ENCODE results near the gene TMPRSS11F. TPM values are rescaled to one million over a fixed set of nuclear protein-coding genes. Genes with fewer than 3 reads are reported as not detected.

The TMPRSS11F gene
- total RNA-seq, 1 experiment from 2014 or later: not detected

DNA sequence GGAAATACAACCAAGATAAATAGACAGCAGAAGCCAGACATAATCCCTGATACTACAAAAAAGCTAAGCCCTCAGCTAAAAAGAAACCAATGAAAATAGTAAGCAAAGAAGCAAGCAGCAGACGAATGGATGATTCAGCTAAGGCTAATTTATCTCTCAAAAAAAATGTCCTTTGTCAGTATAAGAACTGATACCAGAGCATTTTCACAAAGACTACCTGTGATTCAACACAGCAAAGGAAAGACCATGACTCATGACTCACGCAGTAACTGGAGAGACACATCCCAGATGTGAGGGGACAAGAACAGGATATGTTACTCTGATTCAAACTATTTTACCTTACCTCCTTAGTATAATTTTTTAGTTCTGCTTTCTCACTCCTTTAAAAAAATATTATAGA is 22.7 kb upstream of the TMPRSS11F start:
- intact Hi-C loops (cut with micrococcal nuclease; ENCODE audit: unreplicated experiment): no loop called here
- Histone ChIP-seq H3K4me2 (peak overlapping the region; percentile 36; the same call in 1 of the 2 replicates), H2AFZ (no peak overlapping the region), H3K4me3 (no peak overlapping the region), H3K27ac (peak overlapping the region; percentile 28; the same call in 1 of the 2 replicates), H3F3A (ENCODE audit: insufficient read depth, low read depth) (no peaks in the 10 kb centered on the region), H3K9me3 (ENCODE audit: insufficient read depth, low read depth) (no peaks in the 10 kb centered on the region), H3K36me3 (ENCODE audit: low read depth) (no peaks in the 10 kb centered on the region), H3K79me2 (ENCODE audit: low read depth) (no peaks in the 10 kb centered on the region), H3K4me1 (replicated peaks; ENCODE audit: insufficient read depth) (0 out of 2 replicates have a peak, but pooled peaks cover 7% of the 10 kb centered on the region), H3K27me3 (ENCODE audit: insufficient read depth, low read depth) (no peaks in the 10 kb centered on the region), H4K20me1 (ENCODE audit: insufficient read depth) (no peaks in the 10 kb centered on the region), H3K9me2 (ENCODE audit: insufficient read depth) (no peaks in the 10 kb centered on the region)
- TF ChIP-seq EZH2 (IDR thresholded peaks at IDR 0.05; ENCODE audit: low read depth): no peak
- TF ChIP-seq, protein P1, sequence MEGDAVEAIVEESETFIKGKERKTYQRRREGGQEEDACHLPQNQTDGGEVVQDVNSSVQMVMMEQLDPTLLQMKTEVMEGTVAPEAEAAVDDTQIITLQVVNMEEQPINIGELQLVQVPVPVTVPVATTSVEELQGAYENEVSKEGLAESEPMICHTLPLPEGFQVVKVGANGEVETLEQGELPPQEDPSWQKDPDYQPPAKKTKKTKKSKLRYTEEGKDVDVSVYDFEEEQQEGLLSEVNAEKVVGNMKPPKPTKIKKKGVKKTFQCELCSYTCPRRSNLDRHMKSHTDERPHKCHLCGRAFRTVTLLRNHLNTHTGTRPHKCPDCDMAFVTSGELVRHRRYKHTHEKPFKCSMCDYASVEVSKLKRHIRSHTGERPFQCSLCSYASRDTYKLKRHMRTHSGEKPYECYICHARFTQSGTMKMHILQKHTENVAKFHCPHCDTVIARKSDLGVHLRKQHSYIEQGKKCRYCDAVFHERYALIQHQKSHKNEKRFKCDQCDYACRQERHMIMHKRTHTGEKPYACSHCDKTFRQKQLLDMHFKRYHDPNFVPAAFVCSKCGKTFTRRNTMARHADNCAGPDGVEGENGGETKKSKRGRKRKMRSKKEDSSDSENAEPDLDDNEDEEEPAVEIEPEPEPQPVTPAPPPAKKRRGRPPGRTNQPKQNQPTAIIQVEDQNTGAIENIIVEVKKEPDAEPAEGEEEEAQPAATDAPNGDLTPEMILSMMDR (conservative IDR thresholded peaks at IDR 0.05): no peak
- peak; percentile 8 to 53 for DNase-seq
- BruUV-seq (replicated peaks): no TSS peak
- ChIA-PET POLR2A (ENCODE audit: unreplicated experiment) (interaction anchor here (0.6 kb wide), 1 partner anchor 108 kb away, joined by 3 read pairs; no protein-coding TSS in a partner anchor), CTCF (no interaction called here)

DNA sequence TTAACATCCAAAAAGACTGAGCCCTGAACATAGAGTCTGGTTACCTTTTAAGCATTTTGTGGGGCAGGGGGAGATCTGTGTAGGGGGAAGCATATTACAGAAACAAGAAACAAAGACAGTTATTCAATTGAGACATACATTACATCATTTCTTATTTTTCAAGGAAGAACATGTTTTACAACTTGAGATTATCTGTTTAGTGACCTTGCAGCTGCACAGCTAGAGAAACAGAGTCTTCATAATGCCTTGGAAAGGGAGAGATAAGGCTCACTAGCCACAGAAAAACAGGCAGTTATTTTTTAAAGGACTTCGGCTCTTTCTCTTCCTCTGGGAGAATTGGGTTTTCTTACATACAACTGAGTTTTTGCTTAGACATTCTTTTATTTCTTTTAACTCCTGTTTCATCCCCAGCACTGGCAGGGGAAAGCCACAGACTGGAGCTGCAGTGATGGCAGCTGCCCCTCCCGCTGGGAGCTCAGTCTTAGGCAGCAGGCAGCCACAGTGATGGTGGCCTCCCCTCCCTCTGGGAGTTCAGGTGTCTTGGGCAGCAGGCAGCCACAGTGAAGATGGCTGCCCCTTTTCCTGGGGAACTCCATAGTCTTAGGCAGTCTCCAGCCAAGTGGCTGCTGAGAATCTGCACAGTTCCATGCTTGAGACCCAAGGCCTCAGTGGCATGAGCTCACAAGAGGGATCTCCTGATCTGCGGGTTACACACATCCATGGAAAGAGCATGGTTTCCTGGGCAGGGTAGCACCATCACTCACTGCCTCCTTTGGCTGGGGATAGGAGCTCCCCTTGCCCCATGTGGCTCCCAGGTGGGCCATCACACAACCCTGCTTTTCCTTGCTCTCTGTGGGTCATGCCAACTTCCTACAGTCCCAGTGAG is 19.4 kb upstream of the TMPRSS11F start:
- CTCF ChIA-PET: no interaction called here
- H3K4me1 ChIP-seq (replicated peaks; ENCODE audit: insufficient read depth): 0 out of 2 replicates have a peak, but pooled peaks cover 7% of the 10 kb centered on the region
- no peak for DNase-seq
- no TSS peak for BruUV-seq (replicated peaks)
- H3K9me2 ChIP-seq (ENCODE audit: insufficient read depth): no peaks in the 10 kb centered on the region
- H3K9me3 ChIP-seq (ENCODE audit: insufficient read depth, low read depth): no peaks in the 10 kb centered on the region
- H3F3A ChIP-seq (ENCODE audit: insufficient read depth, low read depth): no peaks in the 10 kb centered on the region
- no peaks in the 10 kb centered on the region for H4K20me1 ChIP-seq (ENCODE audit: insufficient read depth)
- no peaks in the 10 kb centered on the region for H3K36me3 ChIP-seq (ENCODE audit: low read depth)
- POLR2A ChIA-PET (ENCODE audit: unreplicated experiment): no interaction called here
- H3K79me2 ChIP-seq (ENCODE audit: low read depth): no peaks in the 10 kb centered on the region
- no peaks in the 10 kb centered on the region for H3K27me3 ChIP-seq (ENCODE audit: insufficient read depth, low read depth)
- H3K4me2 ChIP-seq: no peak overlapping the region
- no peak overlapping the region for H3K4me3 ChIP-seq
- H2AFZ ChIP-seq: no peak overlapping the region
- TF ChIP-seq, protein P1 (conservative IDR thresholded peaks at IDR 0.05): no peak
- TF ChIP-seq EZH2 (IDR thresholded peaks at IDR 0.05; ENCODE audit: low read depth): no peak
- intact Hi-C loops (cut with micrococcal nuclease; ENCODE audit: unreplicated experiment): no loop called here
- no peak overlapping the region for H3K27ac ChIP-seq

DNA sequence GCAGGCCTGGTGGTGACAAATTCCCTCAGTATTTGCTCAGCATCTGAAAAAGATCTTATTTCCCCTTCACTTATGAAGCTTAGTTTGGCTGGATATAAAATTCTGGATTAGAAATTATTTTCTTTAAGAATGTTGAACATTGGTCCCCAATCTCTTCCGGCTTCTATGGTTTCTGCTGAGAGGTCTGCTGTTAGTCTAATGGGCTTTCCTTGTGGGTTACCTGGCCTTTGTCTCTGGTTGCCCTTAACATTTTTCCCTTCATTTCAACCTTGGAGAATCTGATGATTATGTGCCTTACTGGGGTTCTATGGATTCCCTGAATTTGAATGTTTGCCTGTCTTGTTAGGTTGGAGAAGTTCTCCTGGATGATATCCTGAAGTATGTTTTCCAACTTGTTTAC is 17.4 kb upstream of the TMPRSS11F start:
- 0 out of 2 replicates have a peak, but pooled peaks cover 4% of the 10 kb centered on the region for H3K4me1 ChIP-seq (replicated peaks; ENCODE audit: insufficient read depth)
- no peaks in the 10 kb centered on the region for H3K79me2 ChIP-seq (ENCODE audit: low read depth)
- no peaks in the 10 kb centered on the region for H3K9me2 ChIP-seq (ENCODE audit: insufficient read depth)
- no peak for DNase-seq
- CTCF ChIA-PET: no interaction called here
- intact Hi-C loops (cut with micrococcal nuclease; ENCODE audit: unreplicated experiment): no loop called here
- no peaks in the 10 kb centered on the region for H4K20me1 ChIP-seq (ENCODE audit: insufficient read depth)
- H3F3A ChIP-seq (ENCODE audit: insufficient read depth, low read depth): no peaks in the 10 kb centered on the region
- no peaks in the 10 kb centered on the region for H3K36me3 ChIP-seq (ENCODE audit: low read depth)
- no peaks in the 10 kb centered on the region for H3K27me3 ChIP-seq (ENCODE audit: insufficient read depth, low read depth)
- no TSS peak for BruUV-seq (replicated peaks)
- no peak overlapping the region for H2AFZ ChIP-seq
- H3K27ac ChIP-seq: no peak overlapping the region
- POLR2A ChIA-PET (ENCODE audit: unreplicated experiment): no interaction called here
- H3K9me3 ChIP-seq (ENCODE audit: insufficient read depth, low read depth): no peaks in the 10 kb centered on the region
- H3K4me2 ChIP-seq: no peak overlapping the region
- TF ChIP-seq EZH2 (IDR thresholded peaks at IDR 0.05; ENCODE audit: low read depth): no peak
- TF ChIP-seq, protein P1 (conservative IDR thresholded peaks at IDR 0.05): no peak
- H3K4me3 ChIP-seq: no peak overlapping the region
